HCT116 (cell line): ENCODE data around the gene SLC44A3. TPM values are rescaled to one million over a fixed set of nuclear protein-coding genes. Genes with fewer than 3 reads are reported as not detected.
A peak's percentile ranks its signal among the peaks of the same experiment; 100 is the strongest.

Experiments
- ATAC-seq: fragments of 200-7000 bp; cut with Tn5 transposase; 2 replicates; pipeline ENCODE4 v1.9.1; 2020; ENCODE audit warnings: mild to moderate bottlenecking, moderate library complexity
- BruUV-seq: library from RNA; stranded (reverse); fragments of 400-500 nt; replicated peaks from 2 replicates; lab custom pipeline; 2021; lab: Mats Ljungman, UMichigan
- CTCF ChIA-PET: fragments of 300-600 bp; sonication (Branson Sonifier 250); formaldehyde crosslinking; loops from one replicate; lab custom pipeline; 2021; ENCODE audit warnings: antibody characterized with exemption; lab: Charles Lee
- POLR2A ChIA-PET: fragments of 300-600, 350-600 bp; sonication (Branson Sonifier 250); formaldehyde crosslinking; loops from one replicate; lab custom pipeline; 2021; ENCODE audit warnings: antibody characterized with exemption; lab: Charles Lee
- RAD21 ChIA-PET, 2 experiments: fragments of 300-600 bp; sonication (Branson Sonifier 250); formaldehyde crosslinking; loops; one replicate each; lab custom pipeline; 2023; ENCODE audit warnings: low total read pairs in 2 of 2; ENCODE audit not compliant: uncharacterized antibody in 2 of 2, unreplicated experiment in 2 of 2, low non-redundant PET in 1 of 2; lab: Charles Lee
- DNase-seq: peaks from one replicate; pipeline ENCODE4 v3.0.0-alpha.2; 2010; ENCODE audit warnings: low read depth, low spot score
- H2AFZ ChIP-seq: fragments of 200-600 bp; shearing (Covaris generic), sonication (generic); 2 replicates; pipeline ENCODE4 v1.6.1; 2017; ENCODE audit warnings: low read depth, mixed run types, mixed read lengths, antibody characterized with exemption, low read length; ENCODE audit not compliant: poor library complexity, severe bottlenecking
- H3K27ac ChIP-seq: 2 replicates; pipeline ENCODE4 v1.5.1; 2012; ENCODE audit warnings: low read depth, low read length
- H3K27me3 ChIP-seq: fragments of 200-600 bp; sonication (generic); 2 replicates; pipeline ENCODE4 v1.6.1; 2016; ENCODE audit warnings: mixed run types, low read length, mixed read lengths; ENCODE audit not compliant: insufficient read depth
- H3K36me3 ChIP-seq, 2 experiments: fragments of 200-500 bp in 1 of 2; fragments of 200-600 bp in 1 of 2; sonication (Bioruptor generic) in 1 of 2; sonication (generic) in 1 of 2; 2 replicates each; pipeline versions ENCODE4 v1.5.1 to v1.6.1; 2014 to 2016; ENCODE audit warnings: low read length in 2 of 2, inconsistent platforms in 1 of 2, mixed read lengths in 1 of 2, mixed run types in 1 of 2; ENCODE audit not compliant: insufficient read depth in 2 of 2, control insufficient read depth in 1 of 2
- H3K4me1 ChIP-seq, 2 experiments: fragments of 200-600 bp in 1 of 2; sonication (generic) in 1 of 2; 2 replicates each; pipeline versions ENCODE4 v1.5.1 to v1.6.1; 2012 to 2017; ENCODE audit warnings: low read length in 2 of 2, inconsistent platforms in 1 of 2, mild to moderate bottlenecking in 1 of 2, mixed read lengths in 1 of 2, mixed run types in 1 of 2, moderate library complexity in 1 of 2; ENCODE audit not compliant: insufficient read depth in 2 of 2, control insufficient read depth in 1 of 2
- H3K4me2 ChIP-seq: fragments of 200-600 bp; sonication (generic); 2 replicates; pipeline ENCODE4 v1.6.1; 2017; ENCODE audit warnings: mixed run types, low read length, mixed read lengths
- H3K4me3 ChIP-seq, 2 experiments: fragments of 200-600 bp in 1 of 2; sonication (generic) in 1 of 2; replicated peaks in 1 of 2; 2 replicates each; pipeline ENCODE4 v1.5.1; 2011 to 2016; ENCODE audit warnings: low read length in 2 of 2, control low read depth in 1 of 2, low read depth in 1 of 2, mild to moderate bottlenecking in 1 of 2, mixed read lengths in 1 of 2, mixed run types in 1 of 2
- H3K79me2 ChIP-seq: fragments of 200-600 bp; sonication (generic); 2 replicates; pipeline ENCODE4 v1.6.1; 2017; ENCODE audit warnings: mild to moderate bottlenecking, mixed run types, low read length, moderate library complexity, mixed read lengths; ENCODE audit not compliant: insufficient read depth
- H3K9ac ChIP-seq: fragments of 200-600 bp; sonication (generic); 2 replicates; pipeline ENCODE4 v1.6.1; 2016; ENCODE audit warnings: low read length, mixed read lengths
- H3K9me2 ChIP-seq: fragments of 200-600 bp; sonication (generic), shearing (Covaris generic); 2 replicates; pipeline ENCODE4 v1.6.1; 2017; ENCODE audit warnings: mixed run types, mild to moderate bottlenecking, moderate library complexity; ENCODE audit not compliant: insufficient read depth
- H3K9me3 ChIP-seq, 2 experiments: fragments of 200-500 bp in 1 of 2; fragments of 200-600 bp in 1 of 2; sonication (Bioruptor generic) in 1 of 2; sonication (generic) in 1 of 2; 2 replicates each; pipeline ENCODE4 v1.6.1; 2014 to 2017; ENCODE audit warnings: low read length in 2 of 2, mixed read lengths in 2 of 2, inconsistent platforms in 1 of 2, low read depth in 1 of 2, mild to moderate bottlenecking in 1 of 2, mixed run types in 1 of 2, moderate library complexity in 1 of 2; ENCODE audit not compliant: control insufficient read depth in 1 of 2, insufficient read depth in 1 of 2
- H4K20me1 ChIP-seq: fragments of 200-600 bp; sonication (generic), shearing (Covaris generic); 2 replicates; pipeline ENCODE4 v1.6.1; 2017; ENCODE audit warnings: mixed run types, mild to moderate bottlenecking, moderate library complexity; ENCODE audit not compliant: insufficient read depth
- EZH2 ChIP-seq: fragments of 200-600 bp; sonication (generic); IDR thresholded peaks from 2 replicates; pipeline ENCODE4 v1.6.1; 2017; ENCODE audit warnings: antibody characterized with exemption, mixed run types
- EZH2phosphoT487 ChIP-seq: fragments of 200-600 bp; IDR thresholded peaks from 2 replicates; pipeline ENCODE4 v1.6.1; 2018; ENCODE audit warnings: antibody characterized with exemption, borderline replicate concordance
- POLR2A ChIP-seq: IDR thresholded peaks from 2 replicates; pipeline ENCODE4 v1.7.0; 2011; ENCODE audit warnings: borderline replicate concordance; ENCODE audit not compliant: insufficient read depth, insufficient read length; ENCODE audit errors: extremely low read depth
- POLR2AphosphoS5 ChIP-seq: IDR thresholded peaks from 2 replicates; pipeline ENCODE4 v1.6.1; 2011; ENCODE audit warnings: mild to moderate bottlenecking, low read depth, low read length, moderate library complexity
- ZFX ChIP-seq: fragments of 450-650 bp; IDR thresholded peaks from 2 replicates; pipeline ENCODE4 v1.6.1; 2017
- intact Hi-C: fragments of 100-400 bp; cut with micrococcal nuclease; formaldehyde crosslinking; loops from 2 replicates; pipeline ENCODE4 v1.10.0; 2022
- total RNA-seq: library from RNA; stranded (reverse); gene quantifications from one replicate; pipeline ENCODE4 v1.2.1, GENCODE V29; 2021; ENCODE audit not compliant: unreplicated experiment
- TF ChIP-seq, protein P1 (sequence below), 3 experiments: fragments of 200-600 bp in 1 of 3; sonication (generic) in 1 of 3; IDR thresholded peaks in 2 of 3; conservative IDR thresholded peaks in 1 of 3; 2 replicates each; pipeline ENCODE4 v1.5.1; 2012 to 2017; ENCODE audit warnings: low read depth in 2 of 3, low read length in 2 of 3, antibody characterized with exemption in 1 of 3, borderline replicate concordance in 1 of 3, control low read depth in 1 of 3, mild to moderate bottlenecking in 1 of 3, mixed read lengths in 1 of 3, mixed run types in 1 of 3, moderate library complexity in 1 of 3; ENCODE audit not compliant: insufficient read depth in 1 of 3
- TF ChIP-seq, protein P2 (sequence below): IDR thresholded peaks from 2 replicates; pipeline ENCODE4 v1.6.1; 2011; ENCODE audit warnings: mild to moderate bottlenecking, low read length, moderate library complexity; ENCODE audit not compliant: insufficient replicate concordance; ENCODE audit errors: extremely low read depth
- TF ChIP-seq, protein P3 (sequence below): IDR thresholded peaks from 2 replicates; pipeline ENCODE4 v1.6.1; 2012

Gene SLC44A3
- total RNA-seq, 1 experiment from 2014 or later = 9.6 TPM

DNA sequence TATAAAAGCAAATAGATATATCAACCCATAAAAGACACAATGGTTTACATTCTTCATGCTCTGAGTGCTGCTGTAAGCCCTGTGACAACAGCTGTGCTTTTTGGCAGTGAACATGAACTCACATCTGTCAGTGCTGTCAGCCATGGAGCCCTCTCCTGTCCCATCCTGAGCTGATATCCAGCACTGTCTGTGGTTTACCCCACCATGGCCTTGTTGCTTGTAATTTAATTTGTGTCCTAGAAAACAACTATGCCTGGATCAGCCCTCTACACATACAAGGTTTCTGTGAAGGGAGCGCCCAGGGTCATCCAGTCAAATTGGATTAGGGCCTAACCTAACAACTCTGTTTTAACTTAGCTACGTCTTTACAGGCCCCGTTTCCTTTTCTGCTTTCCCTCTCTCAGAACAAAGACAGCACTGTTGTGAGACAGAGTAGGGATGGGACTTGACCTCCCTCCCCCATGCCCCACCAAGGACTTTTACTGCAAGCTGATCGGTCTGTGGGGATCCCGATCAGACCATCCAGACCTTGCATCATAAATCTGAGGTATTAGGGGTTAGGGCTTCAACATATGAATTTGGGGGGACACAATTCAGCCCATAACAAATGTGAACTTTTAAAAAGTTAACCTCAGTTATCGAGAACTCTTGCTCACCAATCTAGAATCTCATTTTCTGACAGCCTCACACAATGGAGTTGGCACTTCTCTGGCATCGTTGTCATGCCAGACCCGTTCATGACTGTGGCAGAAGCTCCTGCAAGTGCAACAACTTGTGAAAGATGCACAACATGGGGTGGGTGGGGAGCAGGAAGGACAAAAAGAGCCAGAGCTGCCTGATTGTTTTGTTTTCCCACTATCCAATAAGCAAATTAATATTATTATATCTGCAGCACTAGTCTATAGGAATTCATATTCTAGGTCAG, 16.4 kb upstream of the SLC44A3 start:
- ATAC-seq (no peak), DNase-seq (no peak)
- Histone ChIP-seq H3K4me3 (no peak overlapping the region), H2AFZ (no peak overlapping the region), H3K27me3 (no peaks in the 10 kb centered on the region), H3K9me3 (no peaks in the 10 kb centered on the region), H4K20me1 (no peaks in the 10 kb centered on the region), H3K36me3 (no peaks in the 10 kb centered on the region), H3K4me2 (no peak overlapping the region), H3K79me2 (no peaks in the 10 kb centered on the region), H3K4me1 (peaks cover 6 to 58% of the 10 kb centered on the region in 2 experiments), H3K9ac (no peak overlapping the region), H3K9me2 (no peaks in the 10 kb centered on the region), H3K27ac (no peak overlapping the region)
- intact Hi-C loops = loop anchor here (2.0 to 10.0 kb wide), 5 partner anchors 181 to 779 kb away; partner anchors contain the start of gene F3
- BruUV-seq = no TSS peak
- RAD21 ChIA-PET = interaction anchor here in 1 of 2 experiments (0.6 to 1.0 kb wide), 3 partner anchors 270 to 322 kb away, joined by 3 read pairs; no protein-coding TSS in a partner anchor
- TF ChIP-seq ZFX (peak; percentile 31; the same call in 1 of the 2 replicates), EZH2 (no peak)
- CTCF ChIA-PET = interaction anchor here (0.9 to 4.5 kb wide), 9 partner anchors 29 to 778 kb away, joined by 3 to 23 read pairs (median 4); no protein-coding TSS in a partner anchor
- POLR2A ChIA-PET = no interaction called here

DNA sequence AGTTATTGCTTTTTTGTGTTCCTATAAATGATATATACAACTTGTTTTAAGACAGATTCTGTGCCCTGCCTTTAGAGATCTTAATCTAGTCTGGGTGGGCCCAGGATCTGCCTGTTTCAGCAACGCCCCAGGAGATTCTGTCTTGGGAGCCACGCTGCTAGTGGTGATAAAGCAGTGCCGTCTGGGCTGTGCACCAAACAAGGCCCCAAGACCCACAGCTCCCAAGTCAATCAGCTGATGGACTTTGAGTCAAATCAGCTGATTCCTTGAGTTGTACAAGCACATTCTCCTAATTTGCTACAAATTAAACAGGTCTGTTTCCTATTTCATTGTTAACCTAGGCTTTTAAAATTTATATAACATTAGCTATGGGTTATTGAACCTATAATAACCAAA, 15.7 kb upstream of the SLC44A3 start:
- POLR2A ChIA-PET = no interaction called here
- CTCF ChIA-PET = interaction anchor here (0.7 to 4.5 kb wide), 8 partner anchors 274 to 778 kb away, joined by 3 to 23 read pairs (median 4); no protein-coding TSS in a partner anchor

More for the DNA sequence above, 15.7 kb upstream of the SLC44A3 start:
- intact Hi-C loops = loop anchor here (5.0 to 10.0 kb wide), 4 partner anchors 182 to 780 kb away; partner anchors contain the start of gene F3
- Histone ChIP-seq H3K9me2 (no peaks in the 10 kb centered on the region), H3K4me2 (no peak overlapping the region), H3K27me3 (no peaks in the 10 kb centered on the region), H4K20me1 (no peaks in the 10 kb centered on the region), H3K36me3 (no peaks in the 10 kb centered on the region), H3K79me2 (no peaks in the 10 kb centered on the region), H3K4me1 (peaks cover 3 to 51% of the 10 kb centered on the region in 2 experiments), H3K27ac (no peak overlapping the region), H3K9ac (no peak overlapping the region), H3K4me3 (no peak overlapping the region), H2AFZ (no peak overlapping the region), H3K9me3 (no peaks in the 10 kb centered on the region)
- no TSS peak for BruUV-seq
- DNase-seq = no peak
- ATAC-seq = no peak
- RAD21 ChIA-PET = interaction anchor here in 1 of 2 experiments (0.9 kb wide), 1 partner anchor 323 kb away, joined by 3 read pairs; no protein-coding TSS in a partner anchor
- TF ChIP-seq, protein P1, sequence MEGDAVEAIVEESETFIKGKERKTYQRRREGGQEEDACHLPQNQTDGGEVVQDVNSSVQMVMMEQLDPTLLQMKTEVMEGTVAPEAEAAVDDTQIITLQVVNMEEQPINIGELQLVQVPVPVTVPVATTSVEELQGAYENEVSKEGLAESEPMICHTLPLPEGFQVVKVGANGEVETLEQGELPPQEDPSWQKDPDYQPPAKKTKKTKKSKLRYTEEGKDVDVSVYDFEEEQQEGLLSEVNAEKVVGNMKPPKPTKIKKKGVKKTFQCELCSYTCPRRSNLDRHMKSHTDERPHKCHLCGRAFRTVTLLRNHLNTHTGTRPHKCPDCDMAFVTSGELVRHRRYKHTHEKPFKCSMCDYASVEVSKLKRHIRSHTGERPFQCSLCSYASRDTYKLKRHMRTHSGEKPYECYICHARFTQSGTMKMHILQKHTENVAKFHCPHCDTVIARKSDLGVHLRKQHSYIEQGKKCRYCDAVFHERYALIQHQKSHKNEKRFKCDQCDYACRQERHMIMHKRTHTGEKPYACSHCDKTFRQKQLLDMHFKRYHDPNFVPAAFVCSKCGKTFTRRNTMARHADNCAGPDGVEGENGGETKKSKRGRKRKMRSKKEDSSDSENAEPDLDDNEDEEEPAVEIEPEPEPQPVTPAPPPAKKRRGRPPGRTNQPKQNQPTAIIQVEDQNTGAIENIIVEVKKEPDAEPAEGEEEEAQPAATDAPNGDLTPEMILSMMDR (IDR thresholded peaks at IDR 0.05 in 2 of 3, conservative IDR thresholded peaks at IDR 0.05 in 1 of 3; ENCODE audit: borderline replicate concordance in 1 of 3, insufficient read depth in 1 of 3, low read depth in 2 of 3, low read length in 2 of 3) = no peak
- TF ChIP-seq POLR2AphosphoS5 (no peak), EZH2phosphoT487 (no peak), POLR2A (no peak)
- TF ChIP-seq, protein P2, sequence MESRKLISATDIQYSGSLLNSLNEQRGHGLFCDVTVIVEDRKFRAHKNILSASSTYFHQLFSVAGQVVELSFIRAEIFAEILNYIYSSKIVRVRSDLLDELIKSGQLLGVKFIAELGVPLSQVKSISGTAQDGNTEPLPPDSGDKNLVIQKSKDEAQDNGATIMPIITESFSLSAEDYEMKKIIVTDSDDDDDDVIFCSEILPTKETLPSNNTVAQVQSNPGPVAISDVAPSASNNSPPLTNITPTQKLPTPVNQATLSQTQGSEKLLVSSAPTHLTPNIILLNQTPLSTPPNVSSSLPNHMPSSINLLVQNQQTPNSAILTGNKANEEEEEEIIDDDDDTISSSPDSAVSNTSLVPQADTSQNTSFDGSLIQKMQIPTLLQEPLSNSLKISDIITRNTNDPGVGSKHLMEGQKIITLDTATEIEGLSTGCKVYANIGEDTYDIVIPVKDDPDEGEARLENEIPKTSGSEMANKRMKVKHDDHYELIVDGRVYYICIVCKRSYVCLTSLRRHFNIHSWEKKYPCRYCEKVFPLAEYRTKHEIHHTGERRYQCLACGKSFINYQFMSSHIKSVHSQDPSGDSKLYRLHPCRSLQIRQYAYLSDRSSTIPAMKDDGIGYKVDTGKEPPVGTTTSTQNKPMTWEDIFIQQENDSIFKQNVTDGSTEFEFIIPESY = no peak
- TF ChIP-seq, protein P3, sequence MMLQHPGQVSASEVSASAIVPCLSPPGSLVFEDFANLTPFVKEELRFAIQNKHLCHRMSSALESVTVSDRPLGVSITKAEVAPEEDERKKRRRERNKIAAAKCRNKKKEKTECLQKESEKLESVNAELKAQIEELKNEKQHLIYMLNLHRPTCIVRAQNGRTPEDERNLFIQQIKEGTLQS = no peak
